Measurements from ENCODE around the gene KDELR1. TPM values are rescaled to one million over a fixed set of nuclear protein-coding genes. Genes with fewer than 3 reads are reported as not detected.

Gene KDELR1
- total RNA-seq, 4 donors from 2014 or later: 63.5 to 87.4 (median 70.2) TPM

- H3K27me3 ChIP-seq: peaks cover 0 to 35% (median 15%) of the 10 kb centered on the region in 4 donors
- H3K27ac ChIP-seq: peak overlapping the region; percentile 89 to 95 (median 92)
- WGBS, 2 donors: 0% methylated on average over 9 to 17 of the region's 24 CpGs
- H3K36me3 ChIP-seq: peaks cover 10 to 42% (median 20%) of the 10 kb centered on the region in 3 donors
- H3K9me3 ChIP-seq: no peaks in the 10 kb centered on the region
- H3K4me3 ChIP-seq: peak overlapping the region; percentile 76 to 94 (median 92)
- TF ChIP-seq CTCF (IDR thresholded peaks at IDR 0.05): peak; percentile 61 to 81 (median 74)
- TF ChIP-seq POLR2A (IDR thresholded peaks at IDR 0.05): no peak
- DNase-seq: no peak
- intact Hi-C loops (cut with DNase I): no loop called here
- peaks cover 17 to 49% (median 25%) of the 10 kb centered on the region in 3 donors for H3K4me1 ChIP-seq
These were observed 907 bp downstream of the KDELR1 start for GRCh38 chr19:48390188-48391099.

GRCh38 chr19:48386981-48387380, 4.4 kb downstream of the KDELR1 start:
- Histone ChIP-seq H3K27ac (no peak overlapping the region), H3K9me3 (no peaks in the 10 kb centered on the region), H3K4me1 (peaks cover 4 to 25% (median 9%) of the 10 kb centered on the region in 3 donors), H3K27me3 (no peaks in the 10 kb centered on the region), H3K36me3 (peaks cover 35 to 77% (median 37%) of the 10 kb centered on the region in 3 donors), H3K4me3 (no peak overlapping the region)
- WGBS, 2 donors: 88 to 92% methylated on average over 3 of the region's 3 CpGs
- no peak for DNase-seq
- no peak for TF ChIP-seq POLR2A (IDR thresholded peaks at IDR 0.05)
- TF ChIP-seq CTCF (IDR thresholded peaks at IDR 0.05): no peak
- intact Hi-C loops (cut with DNase I): no loop called here

- Histone ChIP-seq H3K27ac (no peak overlapping the region), H3K9me3 (no peaks in the 10 kb centered on the region), H3K4me1 (peaks cover 4 to 19% (median 9%) of the 10 kb centered on the region in 3 donors), H3K27me3 (no peaks in the 10 kb centered on the region), H3K36me3 (peaks cover 35 to 91% (median 37%) of the 10 kb centered on the region in 3 donors), H3K4me3 (no peak overlapping the region)
- TF ChIP-seq POLR2A (IDR thresholded peaks at IDR 0.05) (no peak), CTCF (IDR thresholded peaks at IDR 0.05) (no peak)
- 87 to 92% methylated on average over 5 to 7 of the region's 7 CpGs for WGBS, 2 donors
- intact Hi-C loops (cut with DNase I): no loop called here
- DNase-seq: no peak
These were observed 5.8 kb downstream of the KDELR1 start for GRCh38 chr19:48385461-48386087.

GRCh38 chr19:48382286-48382685, 9.1 kb downstream of the KDELR1 start:
- H3K9me3 ChIP-seq: no peaks in the 10 kb centered on the region
- no peak overlapping the region for H3K4me3 ChIP-seq
- H3K27me3 ChIP-seq: no peaks in the 10 kb centered on the region
- 86 to 90% methylated on average over 2 of the region's 8 CpGs for WGBS, 2 donors
- H3K27ac ChIP-seq: no peak overlapping the region
- intact Hi-C loops (cut with DNase I): no loop called here
- no peaks in the 10 kb centered on the region for H3K4me1 ChIP-seq
- no peak for DNase-seq
- H3K36me3 ChIP-seq: peaks cover 28 to 70% (median 34%) of the 10 kb centered on the region in 3 donors
- no peak for TF ChIP-seq POLR2A (IDR thresholded peaks at IDR 0.05)
- TF ChIP-seq CTCF (IDR thresholded peaks at IDR 0.05): no peak

Measured in esophagus squamous epithelium (tissue), 5 donors.